Calu3 (cell line): ENCODE results near the gene ABHD17A. TPM values are rescaled to one million over a fixed set of nuclear protein-coding genes. Genes with fewer than 3 reads are reported as not detected.
A peak's percentile ranks its signal among the peaks of the same experiment; 100 is the strongest.

Experiments
- BruUV-seq: library from RNA; stranded (reverse); fragments of 400-500 nt; replicated peaks from 2 replicates; lab custom pipeline; 2021; lab: Mats Ljungman, UMichigan
- CTCF ChIA-PET: fragments of 300-600 bp; sonication (Branson Sonifier 250); formaldehyde crosslinking; loops from one replicate; lab custom pipeline; 2022; ENCODE audit warnings: antibody characterized with exemption; lab: Charles Lee
- DNase-seq: peaks from one replicate; pipeline ENCODE4 v3.0.0; 2022
- H3K27ac Mint-ChIP-seq: one replicate; pipeline ENCODE4 v1.8.0; 2022; ENCODE audit warnings: mixed read lengths; ENCODE audit not compliant: unreplicated experiment
- H3K27me3 Mint-ChIP-seq: one replicate; pipeline ENCODE4 v1.8.0; 2022; ENCODE audit warnings: mixed read lengths; ENCODE audit not compliant: unreplicated experiment
- H3K36me3 Mint-ChIP-seq: one replicate; pipeline ENCODE4 v1.8.0; 2022; ENCODE audit warnings: mild to moderate bottlenecking, moderate library complexity, mixed read lengths; ENCODE audit not compliant: insufficient read depth, unreplicated experiment
- H3K4me1 Mint-ChIP-seq: one replicate; pipeline ENCODE4 v1.8.0; 2022; ENCODE audit warnings: mild to moderate bottlenecking, low read depth, mixed read lengths; ENCODE audit not compliant: unreplicated experiment
- H3K4me3 Mint-ChIP-seq: one replicate; pipeline ENCODE4 v1.8.0; 2022; ENCODE audit warnings: mild to moderate bottlenecking, low read depth, moderate library complexity, mixed read lengths; ENCODE audit not compliant: unreplicated experiment
- H3K9me3 Mint-ChIP-seq: one replicate; pipeline ENCODE4 v1.8.0; 2022; ENCODE audit warnings: low read depth, mixed read lengths; ENCODE audit not compliant: unreplicated experiment
- CTCF ChIP-seq: fragments of 200-600 bp; IDR thresholded peaks from one replicate; pipeline ENCODE4 v1.8.0; 2022; ENCODE audit warnings: antibody characterized with exemption; ENCODE audit not compliant: unreplicated experiment
- intact Hi-C: fragments of 100-400 bp; cut with micrococcal nuclease; formaldehyde crosslinking; loops from one replicate; pipeline ENCODE4 v1.10.0; 2022; ENCODE audit not compliant: unreplicated experiment
- total RNA-seq: library from RNA; stranded (reverse); gene quantifications from 2 replicates; pipeline ENCODE4 v1.2.3, GENCODE V29; 2022

ABHD17A gene
- total RNA-seq, 1 experiment from 2014 or later = 35.2 TPM

DNA sequence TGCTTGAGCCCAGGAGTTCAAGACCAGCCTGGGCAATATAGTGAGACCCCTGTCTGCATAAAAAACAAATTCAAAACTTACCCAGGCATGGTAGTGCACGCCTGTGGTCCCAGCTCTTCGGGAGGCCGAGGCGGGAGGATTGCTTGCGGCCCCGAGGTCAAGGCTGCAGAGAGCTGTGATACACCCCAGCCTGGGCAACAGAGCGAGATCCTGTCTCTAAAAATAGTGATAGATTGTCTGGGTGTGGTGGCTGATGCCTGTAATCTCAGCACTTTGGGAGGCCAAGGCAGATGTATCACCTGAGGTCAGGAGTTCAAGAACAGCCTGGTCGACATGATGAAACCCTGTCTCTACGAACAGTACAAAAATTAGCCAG, 18.0 kb downstream of the ABHD17A start:
- TF ChIP-seq CTCF = no peak
- CTCF ChIA-PET = interaction anchor here (0.8 kb wide), 1 partner anchor 29 kb away, joined by 4 read pairs; no protein-coding TSS in a partner anchor
- H3K9me3 Mint-ChIP-seq = no peaks in the 10 kb centered on the region

DNA sequence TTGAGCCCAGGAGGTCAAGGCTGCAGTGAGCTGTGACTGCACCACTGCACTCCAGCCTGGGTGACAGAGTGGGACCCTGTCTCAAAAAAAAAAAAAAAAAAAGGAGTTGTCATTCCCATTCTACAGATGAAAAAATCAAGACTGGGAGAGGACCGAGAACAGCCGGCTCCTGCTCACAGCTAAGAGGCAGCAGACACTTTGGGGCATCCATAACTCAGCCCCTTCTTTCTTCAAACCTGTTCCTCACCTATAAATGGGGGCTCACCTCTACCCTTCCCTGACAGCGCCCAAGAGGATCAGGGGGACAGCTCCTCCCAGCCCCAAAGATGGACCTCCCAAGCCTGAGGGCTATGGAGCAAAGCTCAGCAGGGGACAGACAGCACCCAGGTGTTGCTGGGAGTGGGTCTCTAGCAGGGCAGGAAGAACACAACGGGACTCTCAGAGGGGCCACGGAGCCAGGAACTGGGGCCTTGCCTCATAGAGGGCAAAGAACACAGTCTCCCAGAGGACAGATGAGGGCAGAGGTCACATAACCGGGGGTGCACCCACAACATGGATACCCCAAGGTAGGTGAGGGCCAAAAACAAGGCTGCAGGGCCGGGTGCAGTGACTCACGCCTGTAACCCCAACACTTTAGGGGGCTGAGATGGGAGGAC, 18.5 kb downstream of the ABHD17A start:
- Mint-ChIP-seq H3K36me3 (peaks cover 34% of the 10 kb centered on the region), H3K4me1 (no peaks in the 10 kb centered on the region), H3K4me3 (no peak overlapping the region), H3K9me3 (no peaks in the 10 kb centered on the region), H3K27ac (no peak overlapping the region), H3K27me3 (no peaks in the 10 kb centered on the region)
- TF ChIP-seq CTCF = no peak
- DNase-seq = no peak
- intact Hi-C loops = no loop called here
- CTCF ChIA-PET = interaction anchor here (0.7 to 0.8 kb wide), 2 partner anchors 29 to 506 kb away, joined by 4 to 8 read pairs; no protein-coding TSS in a partner anchor
- no TSS peak for BruUV-seq

More for the DNA sequence above, 18.0 kb downstream of the ABHD17A start:
- BruUV-seq = no TSS peak
- intact Hi-C loops = no loop called here
- Mint-ChIP-seq H3K27me3 (no peaks in the 10 kb centered on the region), H3K4me1 (no peaks in the 10 kb centered on the region), H3K27ac (no peak overlapping the region), H3K36me3 (peaks cover 29% of the 10 kb centered on the region), H3K4me3 (no peak overlapping the region)
- no peak for DNase-seq

GRCh38 chr19:1865172-1866010, 19.9 kb downstream of the ABHD17A start:
- BruUV-seq = no TSS peak
- CTCF ChIA-PET = interaction anchor here (0.6 to 1.2 kb wide), 2 partner anchors 9 to 39 kb away, joined by 10 to 11 read pairs; no protein-coding TSS in a partner anchor
- Mint-ChIP-seq H3K36me3 (peaks cover 46% of the 10 kb centered on the region), H3K4me3 (peak overlapping the region; percentile 70), H3K9me3 (no peaks in the 10 kb centered on the region), H3K27me3 (no peaks in the 10 kb centered on the region), H3K27ac (no peak overlapping the region), H3K4me1 (no peaks in the 10 kb centered on the region)
- TF ChIP-seq CTCF = no peak
- intact Hi-C loops = no loop called here
- DNase-seq = no peak

GRCh38 chr19:1864480-1865171, 20.7 kb downstream of the ABHD17A start:
- intact Hi-C loops = no loop called here
- H3K4me1 Mint-ChIP-seq = no peaks in the 10 kb centered on the region

More at GRCh38 chr19:1864480-1865171, 20.7 kb downstream of the ABHD17A start:
- DNase-seq = peak; percentile 78
- TF ChIP-seq CTCF = peak; percentile 63
- H3K9me3 Mint-ChIP-seq = no peaks in the 10 kb centered on the region
- H3K27ac Mint-ChIP-seq = no peak overlapping the region
- CTCF ChIA-PET = interaction anchor here (0.5 to 1.2 kb wide), 4 partner anchors 10 to 162 kb away, joined by 3 to 10 read pairs (median 4); no protein-coding TSS in a partner anchor
- H3K36me3 Mint-ChIP-seq = peaks cover 46% of the 10 kb centered on the region
- TSS peak; percentile 73 for BruUV-seq
- H3K4me3 Mint-ChIP-seq = peak overlapping the region; percentile 70
- no peaks in the 10 kb centered on the region for H3K27me3 Mint-ChIP-seq
